ENCODE data around the gene FCN2. TPM values are rescaled to one million over a fixed set of nuclear protein-coding genes. Genes with fewer than 3 reads are reported as not detected.

FCN2 gene
- total RNA-seq, 1 donor: not detected

GRCh38 chr9:134872482-134873231 is 8.0 kb upstream of the FCN2 start:
- no peak overlapping the region for H3K4me3 ChIP-seq (ENCODE audit: low read depth, low read length)
- DNase-seq (ENCODE audit: low read depth): no peak
- TF ChIP-seq, protein P1, sequence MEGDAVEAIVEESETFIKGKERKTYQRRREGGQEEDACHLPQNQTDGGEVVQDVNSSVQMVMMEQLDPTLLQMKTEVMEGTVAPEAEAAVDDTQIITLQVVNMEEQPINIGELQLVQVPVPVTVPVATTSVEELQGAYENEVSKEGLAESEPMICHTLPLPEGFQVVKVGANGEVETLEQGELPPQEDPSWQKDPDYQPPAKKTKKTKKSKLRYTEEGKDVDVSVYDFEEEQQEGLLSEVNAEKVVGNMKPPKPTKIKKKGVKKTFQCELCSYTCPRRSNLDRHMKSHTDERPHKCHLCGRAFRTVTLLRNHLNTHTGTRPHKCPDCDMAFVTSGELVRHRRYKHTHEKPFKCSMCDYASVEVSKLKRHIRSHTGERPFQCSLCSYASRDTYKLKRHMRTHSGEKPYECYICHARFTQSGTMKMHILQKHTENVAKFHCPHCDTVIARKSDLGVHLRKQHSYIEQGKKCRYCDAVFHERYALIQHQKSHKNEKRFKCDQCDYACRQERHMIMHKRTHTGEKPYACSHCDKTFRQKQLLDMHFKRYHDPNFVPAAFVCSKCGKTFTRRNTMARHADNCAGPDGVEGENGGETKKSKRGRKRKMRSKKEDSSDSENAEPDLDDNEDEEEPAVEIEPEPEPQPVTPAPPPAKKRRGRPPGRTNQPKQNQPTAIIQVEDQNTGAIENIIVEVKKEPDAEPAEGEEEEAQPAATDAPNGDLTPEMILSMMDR (IDR thresholded peaks at IDR 0.05; ENCODE audit: insufficient read depth, low read depth, low read length): no peak

DNA sequence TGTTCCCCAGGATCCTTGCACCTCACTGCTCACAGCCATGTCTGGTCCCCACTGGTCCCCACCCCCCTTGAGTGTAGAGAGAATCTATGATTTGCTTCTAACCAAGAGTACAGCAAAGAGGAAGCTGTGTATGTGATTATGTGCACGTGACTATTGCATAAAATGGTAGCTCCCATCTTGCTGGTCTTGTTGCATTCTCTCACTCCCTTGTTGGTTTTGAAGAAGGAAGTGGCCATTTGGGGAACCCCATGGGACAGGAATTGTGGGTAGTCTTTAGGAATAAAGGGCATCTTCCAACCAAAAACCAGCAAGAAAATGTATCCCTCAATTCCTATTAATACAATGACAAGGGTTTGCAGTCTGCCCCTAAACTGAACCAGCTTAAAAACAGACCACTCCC is 5.2 kb upstream of the FCN2 start:
- DNase-seq (ENCODE audit: low read depth): no peak
- TF ChIP-seq, protein P1 (IDR thresholded peaks at IDR 0.05; ENCODE audit: insufficient read depth, low read depth, low read length): no peak
- no peak overlapping the region for H3K4me3 ChIP-seq (ENCODE audit: low read depth, low read length)

- DNase-seq (ENCODE audit: low read depth): no peak
- TF ChIP-seq, protein P1 (IDR thresholded peaks at IDR 0.05; ENCODE audit: insufficient read depth, low read depth, low read length): no peak
- H3K4me3 ChIP-seq (ENCODE audit: low read depth, low read length): no peak overlapping the region
Observed at GRCh38 chr9:134877541-134877940, 3.1 kb upstream of the FCN2 start.

DNA sequence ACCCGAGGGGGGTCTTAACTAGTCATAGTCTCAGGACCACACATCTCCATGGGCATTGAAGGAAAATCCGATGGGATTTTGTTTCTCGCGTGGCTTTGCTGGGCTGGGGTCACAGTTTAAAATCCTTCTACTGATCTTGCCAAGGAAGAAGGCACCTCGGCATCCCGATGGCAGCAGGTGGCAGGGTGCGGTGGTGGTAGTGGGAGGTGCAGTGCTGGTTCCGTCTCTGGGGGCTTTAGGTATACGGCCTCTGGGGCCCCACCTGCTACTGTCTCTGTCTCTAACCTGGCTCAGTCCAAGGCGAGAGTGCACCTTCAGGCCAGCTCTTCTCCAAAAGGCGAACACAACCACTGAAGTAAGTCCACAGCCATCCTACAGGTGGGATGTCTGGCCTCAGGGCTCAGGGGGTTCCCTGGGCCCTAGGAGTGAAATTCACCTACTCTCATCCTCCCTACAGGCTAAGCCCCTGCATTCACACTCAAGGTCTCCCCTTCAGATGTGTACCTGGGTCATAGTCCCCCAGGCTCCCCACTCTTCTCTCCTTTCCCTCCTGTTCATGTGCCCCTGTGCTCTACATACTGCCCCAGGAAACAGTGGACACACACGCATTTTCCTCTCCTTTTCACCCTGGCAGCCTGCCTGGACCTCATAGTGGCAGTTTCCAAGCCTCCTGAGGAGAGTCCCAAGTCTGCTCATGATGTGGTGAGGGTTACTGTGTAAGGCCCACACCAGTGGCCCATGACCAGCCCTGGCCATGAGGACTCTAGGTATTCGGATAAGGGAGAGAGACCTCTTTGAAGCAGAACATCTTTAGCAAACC is 736 bp upstream of the FCN2 start:
- H3K4me3 ChIP-seq (ENCODE audit: low read depth, low read length): no peak overlapping the region
- DNase-seq (ENCODE audit: low read depth): no peak
- TF ChIP-seq, protein P1 (IDR thresholded peaks at IDR 0.05; ENCODE audit: insufficient read depth, low read depth, low read length): no peak

DNA sequence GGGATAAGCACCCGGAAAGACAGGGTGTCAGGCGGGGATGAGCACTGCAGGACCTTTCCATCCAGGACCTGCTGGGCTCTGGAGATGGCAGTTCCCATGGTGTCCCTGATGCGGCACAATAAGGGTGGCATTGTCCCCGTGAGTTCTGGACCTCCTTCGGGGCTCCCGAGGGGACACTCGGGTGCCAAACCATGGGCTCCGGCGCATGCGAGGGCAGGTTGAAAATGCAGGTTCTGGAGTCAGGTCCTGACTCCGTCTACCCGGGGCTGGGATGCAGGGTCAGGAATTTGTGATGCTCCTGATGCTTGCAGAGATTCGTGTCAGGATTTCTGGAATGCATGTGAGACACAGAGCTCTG is 682 bp downstream of the FCN2 start:
- no peak overlapping the region for H3K4me3 ChIP-seq (ENCODE audit: low read depth, low read length)
- no peak for DNase-seq (ENCODE audit: low read depth)
- TF ChIP-seq, protein P1 (IDR thresholded peaks at IDR 0.05; ENCODE audit: insufficient read depth, low read depth, low read length): no peak

- TF ChIP-seq, protein P1 (IDR thresholded peaks at IDR 0.05; ENCODE audit: insufficient read depth, low read depth, low read length): no peak
- H3K4me3 ChIP-seq (ENCODE audit: low read depth, low read length): no peak overlapping the region
- DNase-seq (ENCODE audit: low read depth): no peak
Observed at GRCh38 chr9:134882204-134882785, 1.7 kb downstream of the FCN2 start.
